HG02588 (cell line): ENCODE data around the gene SIK2.
A peak's percentile ranks its signal among the peaks of the same experiment; 100 is the strongest.
"Not testable (repeated sequence)": the region's sequence is repeated elsewhere in the genome, so short reads cannot be mapped to it uniquely, and the experiment has no call there.

ENCODE experiments used
- ATAC-seq: cut with Tn5 transposase; IDR thresholded peaks from one replicate; pipeline ENCODE4 v1.9.1; 2021; ENCODE audit warnings: mild to moderate bottlenecking, moderate library complexity; ENCODE audit not compliant: unreplicated experiment

The SIK2 gene

GRCh38 chr11:111748035-111748804 is 146.0 kb downstream of the SIK2 start:
- no peak for ATAC-seq

- ATAC-seq = no peak
Observed at GRCh38 chr11:111749646-111750045, 147.4 kb downstream of the SIK2 start.

GRCh38 chr11:111756097-111756496 is 153.8 kb downstream of the SIK2 start:
- ATAC-seq = no peak

GRCh38 chr11:111759376-111759775 is 157.1 kb downstream of the SIK2 start:
- no peak for ATAC-seq

- ATAC-seq = no peak
Observed at GRCh38 chr11:111759778-111760407, 157.6 kb downstream of the SIK2 start.

GRCh38 chr11:111761036-111761435 is 158.8 kb downstream of the SIK2 start:
- ATAC-seq = no peak

- ATAC-seq = no peak
Observed at GRCh38 chr11:111762526-111762925, 160.3 kb downstream of the SIK2 start.

GRCh38 chr11:111762981-111763643 is 160.9 kb downstream of the SIK2 start:
- no peak for ATAC-seq

- ATAC-seq = no peak
Observed at GRCh38 chr11:111764621-111765020, 162.4 kb downstream of the SIK2 start.

- ATAC-seq = no peak
Observed at GRCh38 chr11:111765320-111765983, 163.2 kb downstream of the SIK2 start.

GRCh38 chr11:111765984-111766833 is 164.0 kb downstream of the SIK2 start, which contains the start of gene PPP2R1B:
Gene PPP2R1B (minus strand): TSS chr11:111766389. CDS start chr11:111766361, 28 bp downstream.
- peak; percentile 91 for ATAC-seq

- peak; percentile 4 for ATAC-seq
Observed at GRCh38 chr11:111766834-111767142, 164.5 kb downstream of the SIK2 start.

GRCh38 chr11:111770581-111771134 is 168.4 kb downstream of the SIK2 start:
- ATAC-seq = no peak

- ATAC-seq = not testable (repeated sequence)
Observed at GRCh38 chr11:111771205-111771604, 169.0 kb downstream of the SIK2 start.

- no peak for ATAC-seq
Observed at GRCh38 chr11:111772535-111772934, 170.3 kb downstream of the SIK2 start.

GRCh38 chr11:111774955-111775710 is 172.9 kb downstream of the SIK2 start:
- no peak for ATAC-seq

- peak; percentile 98 for ATAC-seq
Observed at GRCh38 chr11:111776398-111777093, 174.3 kb downstream of the SIK2 start.

GRCh38 chr11:111777094-111778046 is 175.1 kb downstream of the SIK2 start:
- ATAC-seq = peak; percentile 51
